Activated CD4-positive, CD25-positive, alpha-beta regulatory T cell treated with anti-CD3 and anti-CD28 coated beads, Interleukin-2, amount 50 U/mL, for 72 hours (primary cell): Measurements from ENCODE around the gene LDHB.
"Not testable (repeated sequence)": the region's sequence is repeated elsewhere in the genome, so short reads cannot be mapped to it uniquely, and the experiment has no call there.

ENCODE experiments used
- DNase-seq: peaks from one replicate; pipeline ENCODE4 v3.0.0; 2021

LDHB gene

DNA sequence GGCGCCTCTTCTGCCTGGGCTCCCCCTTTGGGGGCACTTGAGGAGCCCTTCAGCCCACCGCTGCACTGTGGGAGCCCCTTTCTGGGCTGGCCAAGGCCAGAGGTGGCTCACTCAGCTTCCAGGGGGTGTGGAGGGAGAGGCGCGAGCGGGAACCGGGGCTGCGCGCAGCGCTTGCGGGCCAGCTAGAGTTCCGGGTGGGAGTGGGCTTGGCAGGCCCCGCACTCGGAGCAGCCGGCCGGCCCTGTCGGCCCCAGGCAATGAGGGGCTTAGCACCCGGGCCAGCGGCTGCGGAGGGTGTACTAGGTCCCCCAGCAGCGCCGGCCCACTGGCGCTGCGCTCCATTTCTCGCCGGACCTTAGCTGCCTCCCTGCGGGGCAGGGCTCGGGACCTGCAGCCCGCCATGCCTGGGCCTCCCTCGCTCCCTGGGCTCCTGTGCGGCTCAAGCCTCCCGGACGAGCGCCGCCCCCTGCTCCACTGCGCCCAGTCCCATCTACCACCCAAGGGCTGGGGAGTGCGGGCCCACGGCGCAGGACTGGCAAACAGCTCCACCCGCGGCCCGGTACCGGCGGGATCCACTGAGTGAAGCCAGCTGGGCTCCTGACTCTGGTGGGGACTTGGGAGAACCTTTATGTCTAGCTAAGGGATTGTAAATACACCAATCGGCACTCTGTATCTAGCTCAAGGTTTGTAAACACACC is 3.9 kb upstream of the LDHB start:
- not testable (repeated sequence) for DNase-seq

DNA sequence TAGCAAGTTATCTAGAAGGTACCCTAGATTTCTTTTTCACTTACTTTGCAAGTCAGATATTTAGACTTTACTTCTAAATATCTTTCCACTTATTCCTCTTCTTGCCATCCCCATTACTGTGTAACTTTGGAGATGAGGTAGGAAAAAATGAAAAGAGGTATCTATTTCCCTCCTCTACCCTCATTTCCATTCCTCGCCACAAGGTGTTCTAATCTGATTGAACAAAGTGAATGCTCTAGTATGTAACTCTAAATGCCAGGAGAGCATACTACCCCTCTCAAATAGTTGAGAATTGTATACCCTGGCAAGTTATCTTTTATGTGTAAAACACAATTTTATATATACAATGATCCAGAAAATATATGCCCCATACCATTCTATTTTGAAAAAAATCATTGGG is 1.7 kb upstream of the LDHB start:
- no peak for DNase-seq

DNA sequence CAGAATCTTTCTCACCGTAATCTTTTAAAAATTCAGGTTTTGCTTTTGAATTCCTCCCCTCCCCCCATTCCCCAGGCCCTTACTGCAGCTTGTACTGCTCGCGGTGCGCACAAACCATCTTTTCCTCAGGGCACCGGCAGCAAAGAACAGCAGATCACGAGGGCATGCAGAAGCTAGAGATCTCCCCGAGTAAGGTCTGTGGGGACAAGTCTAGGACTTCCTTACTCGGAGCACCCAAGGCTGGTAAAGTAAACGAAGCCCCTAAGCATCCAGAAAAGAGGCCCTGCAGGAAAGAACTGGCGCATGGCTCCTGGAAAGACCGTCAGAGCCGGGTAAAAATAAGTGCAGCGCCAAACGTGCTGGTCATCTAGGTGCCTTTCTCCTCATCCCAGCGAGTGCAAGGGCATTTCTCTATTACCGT is 727 bp downstream of the LDHB start:
- peak; percentile 37 for DNase-seq

DNA sequence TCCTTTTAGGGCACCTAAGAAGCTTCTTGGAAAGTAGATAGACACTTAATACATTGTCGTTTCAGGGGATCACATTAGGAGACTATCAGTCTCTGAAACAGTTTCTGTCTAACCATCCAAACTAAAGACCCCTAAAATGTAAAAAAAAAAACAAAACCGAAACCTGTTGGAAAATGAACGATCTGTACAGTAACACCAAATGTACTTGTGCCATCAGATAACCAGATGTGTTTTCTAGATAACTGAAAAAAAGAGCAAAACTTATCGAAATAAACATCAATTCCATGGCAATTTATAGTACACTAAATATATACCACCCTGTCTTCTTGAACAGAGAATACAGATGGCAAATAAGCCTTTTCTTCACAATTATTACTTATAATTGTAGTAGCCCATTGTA is 2.1 kb downstream of the LDHB start:
- no peak for DNase-seq

DNA sequence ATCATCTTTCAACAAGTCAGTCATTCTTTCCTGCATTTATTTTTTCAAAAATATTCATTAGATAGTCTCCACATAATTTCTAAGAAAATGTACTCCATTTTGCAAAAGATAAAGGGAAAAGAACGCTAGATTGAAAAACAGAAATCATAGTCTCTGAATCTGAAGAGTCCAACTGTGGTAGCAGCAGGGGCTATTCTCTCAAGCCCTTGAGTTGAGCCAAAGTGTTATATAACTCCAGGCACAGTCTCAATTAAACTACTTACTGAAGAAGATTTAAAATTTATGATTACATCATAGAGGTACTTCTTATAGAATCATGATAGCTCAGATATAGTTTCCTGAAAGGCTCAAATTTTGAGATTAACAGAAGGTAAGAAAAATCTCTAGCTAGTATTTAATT is 5.8 kb downstream of the LDHB start:
- no peak for DNase-seq

DNA sequence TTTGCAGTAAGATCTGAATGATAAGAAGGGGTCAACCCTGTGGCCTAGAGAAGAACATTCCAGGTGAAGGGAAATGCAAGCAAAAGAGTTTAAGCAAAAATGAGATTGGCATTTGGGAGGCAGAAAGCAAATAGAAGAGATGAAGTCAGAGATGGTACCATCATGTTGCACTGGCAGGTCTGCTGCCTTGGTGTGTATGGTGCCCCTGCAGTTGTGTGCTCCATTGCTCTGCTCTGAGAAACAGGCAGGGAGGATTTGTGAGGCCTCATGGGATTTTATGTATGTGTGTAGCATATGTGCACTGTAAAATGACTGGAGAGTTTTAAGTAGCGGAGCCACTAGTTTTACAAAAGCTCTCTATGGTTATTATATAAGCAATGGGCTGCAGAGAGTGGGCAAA is 6.6 kb downstream of the LDHB start:
- DNase-seq = no peak

DNA sequence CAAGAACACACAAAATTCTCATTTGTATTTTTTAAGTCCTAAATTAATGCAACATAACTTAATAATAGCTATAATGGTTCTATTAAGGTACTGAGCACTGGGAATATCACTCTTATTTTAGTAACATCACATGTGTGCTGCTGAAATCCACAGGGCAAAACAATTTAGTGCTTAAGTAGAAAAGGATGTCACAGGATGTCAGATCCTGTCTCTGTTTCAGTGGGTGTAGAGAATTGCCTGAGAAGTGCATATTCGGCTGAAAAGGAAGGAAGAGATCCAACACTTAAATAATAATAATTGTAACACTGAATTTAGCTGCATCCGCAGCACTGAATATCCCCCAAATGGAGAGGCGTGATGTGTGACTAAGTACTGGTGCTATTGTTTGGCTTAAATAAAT is 8.6 kb downstream of the LDHB start:
- DNase-seq = no peak

DNA sequence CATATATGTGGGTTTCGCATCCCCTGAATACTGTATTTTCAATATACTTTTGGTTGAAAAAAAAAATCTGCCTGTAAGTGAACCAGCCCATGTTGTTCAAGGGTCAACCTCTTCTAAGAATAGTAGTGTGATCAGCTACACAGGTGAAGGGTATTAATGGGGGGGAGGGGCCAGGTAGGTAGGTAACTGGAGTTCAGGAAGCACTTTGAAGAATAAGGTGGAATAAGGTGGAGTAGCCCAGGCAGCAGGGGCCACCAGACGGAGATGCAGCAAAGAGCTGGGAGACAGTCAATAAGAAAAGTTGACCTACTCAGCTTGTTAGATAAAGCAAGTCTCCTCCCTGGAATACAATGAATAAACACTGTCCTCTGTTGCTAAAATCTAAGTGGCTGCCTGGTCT is 9.3 kb downstream of the LDHB start:
- no peak for DNase-seq

DNA sequence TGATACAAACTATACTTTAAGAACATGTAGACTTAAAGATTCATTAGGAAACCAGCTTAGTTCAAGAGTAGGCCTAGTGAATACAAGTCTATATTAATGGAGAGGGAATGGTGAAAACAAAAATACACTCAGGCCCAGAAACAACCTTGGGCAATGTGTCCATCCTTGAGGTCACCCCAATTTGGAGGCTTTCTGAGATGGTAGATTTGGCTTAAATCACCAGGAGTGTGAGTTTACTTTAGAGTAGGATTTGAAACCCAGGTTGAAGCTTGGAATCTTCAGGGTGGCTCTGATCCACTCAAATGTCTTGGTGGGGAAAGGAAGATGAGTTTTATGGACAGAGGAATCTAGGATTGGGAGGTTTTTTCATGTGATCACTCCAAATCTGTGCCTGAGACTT is 10.5 kb downstream of the LDHB start:
- DNase-seq = no peak

DNA sequence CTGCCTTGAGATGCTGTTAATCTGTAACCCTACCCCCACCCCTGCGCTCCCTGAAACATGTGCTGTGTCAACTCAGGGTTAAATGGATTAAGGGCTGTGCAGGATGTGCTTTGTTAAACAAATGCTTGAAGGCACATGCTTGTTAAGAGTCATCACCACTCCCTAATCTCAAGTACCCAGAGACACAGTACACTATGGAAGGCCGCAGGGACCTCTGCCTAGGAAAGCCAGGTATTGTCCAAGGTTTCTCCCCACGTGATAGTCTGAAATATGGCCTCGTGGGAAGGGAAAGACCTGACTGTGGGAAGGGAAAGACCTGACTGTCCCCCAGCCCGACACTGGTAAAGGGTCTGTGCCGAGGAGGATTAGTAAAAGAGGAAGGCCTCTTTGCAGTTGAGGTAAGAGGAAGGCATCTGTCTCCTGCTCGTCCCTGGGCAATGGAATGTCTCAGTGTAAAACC is 12.6 kb downstream of the LDHB start:
- DNase-seq = not testable (repeated sequence)

DNA sequence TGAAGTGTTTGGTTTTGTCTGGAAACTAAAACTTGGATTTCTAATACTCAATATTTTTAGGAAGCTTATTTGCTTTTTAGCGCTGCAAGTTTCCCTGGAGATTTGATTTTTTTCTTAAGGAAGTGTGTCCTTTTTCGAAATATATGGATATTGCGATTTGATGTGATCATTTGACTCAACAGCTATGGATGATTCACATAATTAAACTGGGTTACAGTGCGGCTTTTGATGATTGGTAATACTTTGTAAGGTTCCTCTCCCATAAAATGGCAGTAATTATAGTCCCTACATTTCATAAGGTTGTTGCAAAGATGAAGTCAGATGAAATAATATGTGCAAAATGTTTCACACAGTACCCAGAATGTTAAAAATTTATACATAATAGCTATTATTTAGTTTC is 13.1 kb downstream of the LDHB start:
- DNase-seq = no peak

DNA sequence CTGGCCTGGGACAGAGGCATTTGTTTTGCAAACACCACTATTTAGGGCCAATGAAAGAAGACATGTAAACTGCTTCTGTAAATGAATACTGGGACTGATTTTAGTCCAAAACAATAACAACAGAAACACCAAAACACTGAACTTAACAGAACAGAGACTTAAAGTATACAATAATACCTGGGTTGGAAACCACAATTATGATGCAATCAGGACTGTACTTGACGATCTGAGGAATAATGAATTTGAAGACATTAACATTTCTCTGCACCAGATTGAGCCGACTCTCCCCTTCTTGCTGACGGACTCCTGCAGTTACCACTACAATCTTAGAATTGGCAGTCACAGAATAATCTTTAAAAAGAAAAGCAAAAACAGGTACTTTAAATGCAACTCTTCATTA is 13.9 kb downstream of the LDHB start:
- DNase-seq = no peak

DNA sequence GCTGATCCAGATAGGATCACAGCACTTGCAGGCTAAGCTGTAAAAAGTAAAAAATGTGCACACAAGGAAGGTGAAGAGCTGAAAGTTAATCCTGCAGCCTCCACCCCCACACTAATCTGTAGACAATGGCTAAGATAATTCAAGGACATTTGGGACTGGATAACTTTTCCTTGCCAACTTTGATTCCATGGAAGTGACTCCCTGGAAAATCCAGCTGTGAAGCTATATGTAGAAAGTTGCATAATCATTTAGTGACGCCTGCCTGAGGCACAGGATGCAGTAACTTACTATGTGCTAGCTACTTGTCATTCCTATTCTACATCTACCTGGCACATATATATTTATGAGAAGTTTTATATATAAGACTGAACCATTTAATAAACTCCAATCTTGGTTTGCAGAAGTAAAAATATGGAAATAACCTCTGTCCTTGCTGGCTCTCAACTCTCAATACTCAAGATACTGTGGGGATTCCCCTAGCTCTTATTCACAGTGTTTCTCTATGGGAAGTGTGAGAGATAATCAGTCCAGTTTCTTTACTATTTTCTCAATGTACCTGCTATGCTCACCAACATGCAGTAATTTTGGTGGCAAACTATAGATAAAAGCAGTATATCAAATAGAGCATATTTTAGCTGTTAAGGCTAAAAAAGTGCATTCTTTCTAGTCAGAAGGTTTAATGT is 14.8 kb downstream of the LDHB start:
- no peak for DNase-seq

DNA sequence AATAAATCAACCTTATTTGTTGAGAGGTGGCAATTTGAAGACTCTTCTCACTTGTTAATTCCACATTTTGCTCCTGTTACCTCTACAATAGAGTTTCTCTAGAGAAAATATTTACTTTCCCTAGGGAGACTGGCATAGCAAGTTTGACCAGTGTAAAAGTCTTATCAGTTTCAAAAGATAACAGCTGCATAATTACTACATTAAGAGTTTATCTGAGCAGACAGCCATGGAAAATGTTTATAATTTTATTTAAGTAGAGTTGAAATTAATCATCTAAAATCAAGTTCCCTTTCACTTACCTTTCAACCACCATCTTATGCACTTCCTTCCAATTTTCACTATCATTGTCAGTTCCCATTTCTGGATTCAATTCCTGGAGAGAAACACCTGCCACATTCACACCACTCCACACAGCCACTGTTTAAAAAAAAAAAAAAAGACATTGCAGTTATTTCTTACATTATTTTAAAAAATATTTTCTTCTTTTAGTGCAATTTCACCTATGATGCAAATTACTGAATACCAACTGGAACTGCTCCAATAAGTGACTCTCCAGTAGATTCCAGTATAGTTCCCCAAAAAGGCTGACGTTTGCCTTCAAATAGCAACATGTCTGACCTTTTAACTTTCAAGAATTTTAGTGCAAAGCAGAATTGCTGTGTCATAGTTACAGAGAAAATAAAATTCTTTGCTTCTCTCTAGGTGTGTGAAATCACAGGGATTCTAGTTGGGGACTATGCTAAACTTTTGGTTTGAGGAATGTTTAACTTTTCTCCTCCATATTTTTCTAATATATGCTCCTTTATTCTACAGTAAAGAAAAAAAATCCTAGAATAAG is 19.4 kb downstream of the LDHB start:
- no peak for DNase-seq

DNA sequence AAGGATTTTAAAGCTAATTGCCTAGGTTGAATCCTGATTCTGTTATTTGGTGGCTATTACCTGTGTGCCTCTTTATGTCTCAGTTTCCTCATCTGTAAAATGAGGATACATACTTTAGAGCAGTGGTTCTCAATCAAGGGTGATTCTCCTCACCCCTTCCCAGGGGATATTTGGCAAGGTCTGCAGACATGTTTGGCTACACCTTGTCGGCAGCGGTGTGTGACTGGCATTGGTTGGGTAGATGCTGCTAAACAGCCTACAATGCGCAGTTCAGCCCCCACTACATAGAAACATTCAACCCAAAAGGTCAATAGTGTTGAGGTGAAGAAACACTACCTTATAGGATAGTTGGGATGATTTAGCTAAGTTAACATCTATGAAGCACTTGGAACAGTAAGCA is 23.4 kb downstream of the LDHB start:
- DNase-seq = no peak

DNA sequence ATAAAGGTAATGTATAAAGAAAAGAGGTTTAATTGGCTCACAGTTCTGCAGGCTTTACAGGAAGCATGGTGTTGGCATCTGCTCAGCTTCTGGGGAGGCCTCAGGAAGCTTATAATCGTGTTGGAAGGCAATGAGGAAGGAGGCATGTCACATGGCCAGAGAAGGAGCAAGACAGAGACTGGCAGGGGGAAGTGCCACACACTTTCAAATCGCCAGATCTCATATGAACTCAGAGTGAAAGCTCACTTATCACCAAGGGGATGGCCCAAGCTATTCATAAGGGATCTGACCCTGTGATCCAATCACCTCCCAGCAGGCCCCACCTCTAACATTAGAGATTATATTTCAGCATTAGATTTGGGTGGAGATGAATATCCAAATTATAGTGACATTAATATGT is 26.3 kb downstream of the LDHB start:
- DNase-seq = no peak

DNA sequence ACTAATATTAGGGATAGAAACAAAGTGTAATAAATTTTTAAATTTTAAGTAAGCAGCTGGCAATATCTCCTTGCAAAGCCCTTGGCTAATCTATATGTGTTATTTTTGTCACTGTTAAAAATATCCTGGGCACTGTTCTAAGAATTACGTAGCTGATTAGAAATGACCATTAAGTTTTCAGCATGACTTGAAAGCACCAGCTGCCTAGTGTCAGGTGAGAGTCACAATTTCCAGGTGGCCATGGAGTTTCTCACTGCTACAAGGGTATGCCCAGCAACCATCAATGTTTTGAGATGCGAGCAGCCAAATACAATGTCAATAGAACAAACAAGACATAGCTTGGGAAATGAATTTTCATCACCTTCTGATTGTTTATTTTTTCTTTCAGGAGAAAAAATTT is 29.7 kb downstream of the LDHB start:
- no peak for DNase-seq

DNA sequence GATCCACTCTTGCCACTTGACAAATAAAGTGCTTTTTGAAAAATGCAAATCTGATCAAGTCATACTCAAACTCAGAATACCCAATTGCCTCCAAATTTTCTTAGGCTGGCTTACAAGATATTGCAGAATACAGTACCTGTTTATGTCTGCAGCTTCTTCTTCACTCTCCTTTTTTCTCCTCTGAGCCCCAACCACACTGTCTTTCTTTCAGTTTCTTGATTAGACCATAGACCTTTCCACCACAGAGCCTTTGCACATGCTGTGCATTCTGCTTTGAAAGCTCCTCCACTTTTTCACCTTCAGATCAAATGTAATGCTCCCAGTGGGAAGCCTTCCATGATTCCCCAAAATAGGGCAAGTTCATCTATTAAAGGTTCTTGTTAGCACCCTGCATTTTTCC is 39.1 kb downstream of the LDHB start:
- DNase-seq = no peak

DNA sequence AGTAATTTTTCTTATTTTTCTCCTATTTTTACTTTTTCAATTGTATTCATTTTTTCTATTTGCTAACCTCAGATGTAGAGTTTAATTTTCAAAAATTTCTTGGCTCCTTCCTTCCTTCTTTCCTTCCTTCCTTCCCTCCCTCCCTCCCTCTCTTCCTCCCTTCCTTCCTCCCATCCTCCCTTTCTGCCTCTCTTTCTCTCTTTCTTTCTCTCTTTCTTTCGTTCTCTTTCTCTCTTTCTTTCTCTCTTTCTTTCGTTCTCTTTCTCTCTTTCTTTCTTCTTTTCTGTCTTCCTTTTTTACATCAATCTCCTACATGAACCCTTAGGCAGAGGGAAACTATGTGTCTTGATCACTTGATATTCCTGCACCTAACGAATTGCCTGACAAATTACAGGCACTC is 40.6 kb downstream of the LDHB start:
- no peak for DNase-seq

DNA sequence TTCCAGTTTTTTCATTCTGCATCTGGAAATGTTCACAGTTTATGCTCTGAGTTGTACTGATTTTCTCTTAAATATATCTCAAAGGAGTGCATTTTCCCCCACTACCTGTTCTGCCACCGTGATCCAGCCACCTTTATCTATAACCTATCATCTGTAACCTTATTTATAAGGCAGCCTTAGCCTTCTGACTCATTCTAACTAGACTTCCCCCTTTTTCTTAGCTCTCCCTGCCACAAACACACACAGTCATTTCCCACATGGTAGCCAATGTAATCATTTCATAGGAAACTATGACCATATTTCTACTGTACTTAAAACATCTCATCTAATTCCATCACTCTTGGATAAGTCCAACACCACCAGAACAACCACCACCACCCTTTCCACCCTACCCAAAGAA is 42.2 kb downstream of the LDHB start:
- DNase-seq = no peak

DNA sequence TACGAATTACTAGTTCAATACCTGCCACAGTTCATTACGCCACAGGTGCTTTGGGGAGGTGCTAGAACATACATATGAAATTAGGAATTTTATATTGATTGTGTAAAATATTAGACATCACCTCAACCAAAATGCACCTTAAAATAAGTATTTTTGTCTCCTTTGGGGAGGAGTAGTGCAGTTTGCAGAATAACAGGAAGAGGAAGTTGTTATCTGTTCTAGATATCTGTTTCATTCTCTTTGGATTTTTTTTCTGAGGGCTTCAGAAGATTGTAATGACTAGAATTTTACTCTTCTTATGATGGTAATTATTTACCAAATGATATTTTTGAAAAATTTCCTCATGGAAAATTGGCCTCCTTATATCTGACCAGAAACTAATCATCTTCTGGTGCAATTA is 43.1 kb downstream of the LDHB start:
- DNase-seq = no peak

DNA sequence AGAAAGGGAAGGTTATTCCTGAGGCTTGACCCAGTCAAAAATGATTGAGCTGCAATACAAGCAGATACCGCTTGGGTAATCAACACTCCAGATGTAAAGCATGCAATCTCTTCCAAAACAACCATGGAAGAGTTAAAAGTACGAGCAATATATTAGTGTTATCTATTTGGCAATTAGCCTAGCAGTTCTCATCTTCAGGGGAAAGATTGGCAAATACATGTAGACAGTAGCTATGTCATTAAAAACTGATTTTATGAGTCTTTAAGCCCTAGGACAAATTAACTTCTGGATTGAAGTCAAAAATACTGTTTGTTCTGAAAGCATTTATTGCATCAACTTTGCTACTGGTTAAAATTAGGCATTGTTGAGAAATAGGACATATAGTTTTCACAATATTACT is 43.7 kb downstream of the LDHB start:
- DNase-seq = no peak

DNA sequence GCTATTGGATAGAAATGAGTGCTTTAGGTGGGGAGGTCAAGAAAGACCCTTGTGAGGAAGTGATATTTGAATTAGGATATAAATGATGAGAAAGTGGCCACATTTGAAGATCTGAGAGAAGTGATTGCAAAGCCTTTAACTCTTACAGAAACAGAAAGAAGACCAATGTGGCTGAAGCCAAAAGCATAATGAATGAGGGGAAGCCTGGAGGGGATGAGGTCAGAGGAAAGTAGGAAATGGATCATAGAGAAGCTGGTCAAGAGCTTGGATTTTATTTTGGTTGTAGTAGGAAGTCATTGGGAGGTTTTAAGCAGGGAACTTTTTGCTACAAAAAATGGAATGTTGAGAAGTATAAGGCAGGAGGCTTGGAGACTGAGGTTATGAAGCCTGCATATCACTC is 49.4 kb downstream of the LDHB start:
- DNase-seq = no peak

DNA sequence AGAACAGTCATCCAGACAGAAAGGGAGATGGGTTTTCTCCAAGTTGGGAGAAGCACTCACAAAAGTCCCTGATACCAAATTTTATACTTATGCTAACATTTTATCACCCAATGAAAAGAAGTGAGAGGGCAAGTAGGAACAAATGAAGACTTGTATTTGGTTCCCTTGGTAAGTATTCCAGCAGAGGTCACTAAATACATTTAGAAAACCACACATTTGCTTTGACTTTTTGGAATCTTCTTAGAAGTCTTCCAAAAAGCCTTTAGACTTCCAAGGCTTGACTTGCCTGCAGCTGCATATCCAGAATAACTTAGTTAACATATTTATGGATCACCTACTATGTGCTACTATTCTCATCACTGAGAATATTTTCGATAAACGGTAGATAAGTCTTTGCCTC is 49.9 kb downstream of the LDHB start:
- no peak for DNase-seq
